Measurements from ENCODE around the gene UCP1.

The UCP1 gene

DNA sequence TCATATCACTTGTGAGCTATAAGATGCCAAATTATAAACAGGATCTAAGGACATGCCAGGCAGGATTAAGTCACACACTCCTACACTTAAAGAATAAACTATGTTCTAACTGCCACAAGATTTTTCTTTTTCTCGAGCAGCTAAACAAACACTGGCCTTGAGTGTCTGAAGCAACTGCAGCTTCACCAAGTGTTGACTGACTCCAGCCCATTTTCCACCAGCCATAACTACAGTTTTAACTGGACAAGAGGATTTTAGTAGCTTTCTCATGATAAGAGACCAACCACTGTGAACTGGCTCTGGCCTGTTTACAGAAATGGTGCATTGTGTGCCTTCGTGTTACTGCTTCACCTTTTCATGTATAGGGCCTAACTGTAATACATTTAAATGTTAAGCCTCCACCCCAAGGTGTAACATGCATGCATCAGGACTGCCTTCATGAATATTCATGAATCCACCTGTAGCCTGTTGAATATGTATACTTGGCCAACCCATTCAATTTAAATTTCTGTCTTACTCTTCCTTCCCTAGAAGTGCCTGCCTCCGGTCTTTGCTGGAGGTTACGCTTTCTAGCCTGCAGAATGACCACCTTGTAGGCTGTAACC is 10.8 kb downstream of the UCP1 start:
- H3K4me3 ChIP-seq (replicated peaks; ENCODE audit: insufficient read depth, low read length) = no peak overlapping the region
- H3K27ac ChIP-seq (replicated peaks) = no peak overlapping the region
- no peak for TF ChIP-seq POLR2AphosphoS5 (IDR thresholded peaks at IDR 0.05; ENCODE audit: low read depth)
- no peak for TF ChIP-seq GABPA (IDR thresholded peaks at IDR 0.05; ENCODE audit: low read depth)
- no peak for TF ChIP-seq REST (IDR thresholded peaks at IDR 0.05; ENCODE audit: insufficient replicate concordance, low read depth)
- no peak for TF ChIP-seq SPI1 (IDR thresholded peaks at IDR 0.05; ENCODE audit: borderline replicate concordance, low read depth)

GRCh38 chr4:140556372-140557085 is 12.2 kb downstream of the UCP1 start:
- no peak for TF ChIP-seq SPI1 (IDR thresholded peaks at IDR 0.05; ENCODE audit: borderline replicate concordance, low read depth)
- no peak for TF ChIP-seq GABPA (IDR thresholded peaks at IDR 0.05; ENCODE audit: low read depth)
- no peak for TF ChIP-seq CTCF (IDR thresholded peaks at IDR 0.05; ENCODE audit: insufficient read depth, low read length)
- no peak for TF ChIP-seq POLR2AphosphoS5 (IDR thresholded peaks at IDR 0.05; ENCODE audit: low read depth)
- no peak for TF ChIP-seq REST (IDR thresholded peaks at IDR 0.05; ENCODE audit: insufficient replicate concordance, low read depth)
- H3K27ac ChIP-seq (replicated peaks) = no peak overlapping the region
- no peaks in the 10 kb centered on the region for H3K27me3 ChIP-seq (ENCODE audit: insufficient read depth, poor library complexity, severe bottlenecking)
- no peak overlapping the region for H3K4me3 ChIP-seq (replicated peaks; ENCODE audit: insufficient read depth, low read length)
- no peak for DNase-seq (ENCODE audit: low read depth in 1 of 2, low spot score in 1 of 2)

More for the DNA sequence above, 10.8 kb downstream of the UCP1 start:
- no peak for DNase-seq (ENCODE audit: low read depth in 1 of 2, low spot score in 1 of 2)
- H3K27me3 ChIP-seq (ENCODE audit: insufficient read depth, poor library complexity, severe bottlenecking) = peaks cover 3% of the 10 kb centered on the region

GRCh38 chr4:140533951-140534480 is 34.7 kb downstream of the UCP1 start:
- DNase-seq (ENCODE audit: low read depth in 1 of 2, low spot score in 1 of 2) = no peak
- Histone ChIP-seq H3K27ac (replicated peaks) (no peak overlapping the region), H3K27me3 (ENCODE audit: insufficient read depth, poor library complexity, severe bottlenecking) (no peaks in the 10 kb centered on the region), H3K4me3 (replicated peaks; ENCODE audit: insufficient read depth, low read length) (no peak overlapping the region)
- TF ChIP-seq POLR2AphosphoS5 (IDR thresholded peaks at IDR 0.05; ENCODE audit: low read depth) (no peak), CTCF (IDR thresholded peaks at IDR 0.05; ENCODE audit: insufficient read depth, low read length) (no peak), REST (IDR thresholded peaks at IDR 0.05; ENCODE audit: insufficient replicate concordance, low read depth) (no peak), SPI1 (IDR thresholded peaks at IDR 0.05; ENCODE audit: borderline replicate concordance, low read depth) (no peak), GABPA (IDR thresholded peaks at IDR 0.05; ENCODE audit: low read depth) (no peak)

Measured in HL-60 (cell line).